A673 (cell line): ENCODE measurements around the gene ZMPSTE24. TPM values are rescaled to one million over a fixed set of nuclear protein-coding genes. Genes with fewer than 3 reads are reported as not detected.

ENCODE experiments used
- BruUV-seq: library from RNA; stranded (reverse); fragments of 400-500 nt; replicated peaks from 2 replicates; lab custom pipeline; 2021; lab: Mats Ljungman, UMichigan
- CTCF ChIA-PET: fragments of 300-600 bp; sonication (Branson Sonifier 250); formaldehyde crosslinking; loops from one replicate; lab custom pipeline; 2022; ENCODE audit warnings: antibody characterized with exemption; lab: Charles Lee
- POLR2A ChIA-PET: fragments of 300-600 bp; sonication (Branson Sonifier 250); formaldehyde crosslinking; loops from one replicate; lab custom pipeline; 2022; ENCODE audit warnings: antibody characterized with exemption; ENCODE audit not compliant: low non-redundant PET; lab: Charles Lee
- DNase-seq: peaks from one replicate; pipeline ENCODE4 v3.0.0-alpha.2; 2015; ENCODE audit warnings: low spot score
- H3K27ac ChIP-seq: fragments of 200-600 bp; sonication (generic); 2 replicates; pipeline ENCODE4 v1.5.1; 2016; ENCODE audit warnings: mixed run types, low read depth, mild to moderate bottlenecking, mixed read lengths, antibody characterized with exemption, low read length; ENCODE audit not compliant: poor library complexity, severe bottlenecking
- H3K27me3 ChIP-seq: fragments of 200-600 bp; sonication (generic); replicated peaks from 2 replicates; pipeline ENCODE4 v1.6.1; 2017; ENCODE audit warnings: mixed run types, low read depth, mild to moderate bottlenecking, mixed read lengths, antibody characterized with exemption, low read length; ENCODE audit not compliant: insufficient read depth, poor library complexity
- H3K36me3 ChIP-seq: fragments of 200-600 bp; sonication (generic); 2 replicates; pipeline ENCODE4 v1.6.1; 2016; ENCODE audit warnings: mixed run types, mild to moderate bottlenecking, mixed read lengths, antibody characterized with exemption, low read length; ENCODE audit not compliant: insufficient read depth, poor library complexity, severe bottlenecking
- H3K4me1 ChIP-seq: fragments of 200-600 bp; sonication (generic); 2 replicates; pipeline ENCODE4 v1.6.1; 2017; ENCODE audit warnings: mixed run types, mild to moderate bottlenecking, mixed read lengths, antibody characterized with exemption, low read length; ENCODE audit not compliant: insufficient read depth, poor library complexity, severe bottlenecking
- H3K4me3 ChIP-seq: fragments of 200-600 bp; sonication (generic); 2 replicates; pipeline ENCODE4 v1.5.1; 2016; ENCODE audit warnings: low read depth, mixed run types, mild to moderate bottlenecking, mixed read lengths, low read length; ENCODE audit not compliant: poor library complexity, severe bottlenecking
- H3K9me3 ChIP-seq: fragments of 200-600 bp; sonication (generic); 2 replicates; pipeline ENCODE4 v1.6.1; 2016; ENCODE audit warnings: mixed run types, low read depth, mild to moderate bottlenecking, mixed read lengths, antibody characterized with exemption, low read length; ENCODE audit not compliant: poor library complexity, severe bottlenecking
- CTCF ChIP-seq: fragments of 300-800, 200-600 bp; sonication (generic); conservative IDR thresholded peaks from 2 replicates; pipeline ENCODE4 v1.5.1; 2017; ENCODE audit warnings: low read depth, mild to moderate bottlenecking, antibody characterized with exemption, low read length, moderate library complexity, mixed read lengths
- EZH2 ChIP-seq: fragments of 200-600 bp; sonication (generic); IDR thresholded peaks from 2 replicates; pipeline ENCODE4 v1.6.1; 2017; ENCODE audit warnings: borderline replicate concordance, low read depth, mild to moderate bottlenecking, mixed read lengths, antibody characterized with exemption, low read length; ENCODE audit not compliant: poor library complexity, severe bottlenecking
- intact Hi-C: fragments of 100-400 bp; cut with micrococcal nuclease; formaldehyde crosslinking; loops from one replicate; pipeline ENCODE4 v1.10.0; 2022; ENCODE audit not compliant: unreplicated experiment
- total RNA-seq: library from RNA; stranded (reverse); gene quantifications from 2 replicates; pipeline ENCODE4 v1.2.3, GENCODE V29; 2021

Gene ZMPSTE24
- total RNA-seq, 1 experiment from 2014 or later = 72.1 TPM

GRCh38 chr1:40291293-40291692, 33.3 kb downstream of the ZMPSTE24 start:
- H3K4me3 ChIP-seq = no peak overlapping the region
- BruUV-seq = no TSS peak
- no peak for TF ChIP-seq EZH2
- TF ChIP-seq CTCF = no peak
- POLR2A ChIA-PET = no interaction called here
- no peaks in the 10 kb centered on the region for H3K4me1 ChIP-seq
- H3K9me3 ChIP-seq = no peaks in the 10 kb centered on the region
- H3K27ac ChIP-seq = no peak overlapping the region
- no peak for DNase-seq
- CTCF ChIA-PET = no interaction called here
- no peaks in the 10 kb centered on the region for H3K27me3 ChIP-seq
- H3K36me3 ChIP-seq = peaks cover 31% of the 10 kb centered on the region
- intact Hi-C loops = no loop called here

GRCh38 chr1:40299366-40300248, 41.6 kb downstream of the ZMPSTE24 start:
- H3K36me3 ChIP-seq = no peaks in the 10 kb centered on the region
- intact Hi-C loops = no loop called here
- no peak for DNase-seq
- CTCF ChIA-PET = no interaction called here
- H3K4me3 ChIP-seq = no peak overlapping the region
- H3K27me3 ChIP-seq = no peaks in the 10 kb centered on the region
- TF ChIP-seq EZH2 (no peak), CTCF (no peak)
- H3K27ac ChIP-seq = no peak overlapping the region
- H3K4me1 ChIP-seq = no peaks in the 10 kb centered on the region
- no peaks in the 10 kb centered on the region for H3K9me3 ChIP-seq
- POLR2A ChIA-PET = interaction anchor here (0.6 kb wide), 1 partner anchor 167 kb away, joined by 5 read pairs; no protein-coding TSS in a partner anchor
- BruUV-seq = no TSS peak

- no peaks in the 10 kb centered on the region for H3K4me1 ChIP-seq
- no peak for TF ChIP-seq EZH2
- TF ChIP-seq CTCF = no peak
- H3K9me3 ChIP-seq = no peaks in the 10 kb centered on the region
- CTCF ChIA-PET = no interaction called here
- H3K4me3 ChIP-seq = no peak overlapping the region
- POLR2A ChIA-PET = interaction anchor here (0.6 kb wide), 1 partner anchor 167 kb away, joined by 5 read pairs; no protein-coding TSS in a partner anchor
- DNase-seq = no peak
- H3K27me3 ChIP-seq = no peaks in the 10 kb centered on the region
- no peaks in the 10 kb centered on the region for H3K36me3 ChIP-seq
- H3K27ac ChIP-seq = no peak overlapping the region
- intact Hi-C loops = no loop called here
- BruUV-seq = no TSS peak
Measured at GRCh38 chr1:40300249-40300567, 42.2 kb downstream of the ZMPSTE24 start.
